SH-SY5Y (cell line): Measurements from ENCODE around the gene PRKCZ.

ENCODE experiments used
- GATA2 ChIP-seq: IDR thresholded peaks from 2 replicates; pipeline ENCODE4 v1.6.1; 2011; ENCODE audit warnings: mild to moderate bottlenecking, low read depth, low read length
- GATA3 ChIP-seq: IDR thresholded peaks from 2 replicates; pipeline ENCODE4 v1.6.1; 2011; ENCODE audit warnings: low read depth, mild to moderate bottlenecking, low read length, moderate library complexity

GRCh38 chr1:2215909-2216766 lies 165.9 kb downstream of the PRKCZ start:
- TF ChIP-seq GATA2 (no peak), GATA3 (no peak)
